Measurements from ENCODE around the gene PDSS2.

Gene PDSS2

DNA sequence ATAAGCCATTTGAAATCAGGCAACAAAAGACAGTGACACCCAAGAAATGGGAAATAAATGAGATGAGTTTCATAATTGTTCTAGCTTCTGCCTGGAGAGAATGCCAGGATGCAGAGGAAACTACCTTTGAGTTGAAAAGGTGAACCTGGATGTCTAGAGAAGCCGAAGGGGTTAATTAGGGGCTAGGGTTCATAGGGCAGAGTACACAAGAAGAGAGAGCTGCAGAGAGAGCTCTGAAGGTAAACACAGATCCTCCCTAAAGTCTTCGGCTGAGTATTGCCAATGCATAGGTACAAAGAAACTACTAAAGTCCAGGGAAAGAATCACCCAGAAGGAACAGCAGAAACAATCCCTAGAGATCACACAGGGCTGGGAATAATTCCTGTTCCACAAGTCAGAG is 224.4 kb downstream of the PDSS2 start:
- no peaks in the 10 kb centered on the region for H3K36me3 ChIP-seq (ENCODE audit: insufficient read depth, low read length)
- no peak overlapping the region for H3K27ac ChIP-seq (ENCODE audit: low read depth, low read length)

GRCh38 chr6:107231243-107231642 is 228.1 kb downstream of the PDSS2 start:
- H3K9ac ChIP-seq (ENCODE audit: low read depth, low read length), result no peak overlapping the region
- WGBS, result 90% methylated on average over 3 of the region's 3 CpGs
- no peaks in the 10 kb centered on the region for H3K9me3 ChIP-seq (ENCODE audit: insufficient read depth, low read depth, low read length)
- H3K27ac ChIP-seq (ENCODE audit: low read depth, low read length), result no peak overlapping the region
- no peaks in the 10 kb centered on the region for H3K36me3 ChIP-seq (ENCODE audit: insufficient read depth, low read length)
- no peaks in the 10 kb centered on the region for H3K27me3 ChIP-seq (ENCODE audit: insufficient read depth, low read length)
- peaks cover 3% of the 10 kb centered on the region; the same call in 1 of the 2 replicates for H3K4me1 ChIP-seq (ENCODE audit: insufficient read depth, low read length)
- H3K4me3 ChIP-seq (ENCODE audit: low read length), result no peak overlapping the region

More for the DNA sequence above, 224.4 kb downstream of the PDSS2 start:
- H3K9ac ChIP-seq (ENCODE audit: low read depth, low read length), result no peak overlapping the region
- 91% methylated on average over 2 of the region's 2 CpGs for WGBS
- H3K9me3 ChIP-seq (ENCODE audit: insufficient read depth, low read depth, low read length), result no peaks in the 10 kb centered on the region
- no peaks in the 10 kb centered on the region for H3K27me3 ChIP-seq (ENCODE audit: insufficient read depth, low read length)
- peaks cover 3% of the 10 kb centered on the region; the same call in 1 of the 2 replicates for H3K4me1 ChIP-seq (ENCODE audit: insufficient read depth, low read length)
- no peak overlapping the region for H3K4me3 ChIP-seq (ENCODE audit: low read length)

DNA sequence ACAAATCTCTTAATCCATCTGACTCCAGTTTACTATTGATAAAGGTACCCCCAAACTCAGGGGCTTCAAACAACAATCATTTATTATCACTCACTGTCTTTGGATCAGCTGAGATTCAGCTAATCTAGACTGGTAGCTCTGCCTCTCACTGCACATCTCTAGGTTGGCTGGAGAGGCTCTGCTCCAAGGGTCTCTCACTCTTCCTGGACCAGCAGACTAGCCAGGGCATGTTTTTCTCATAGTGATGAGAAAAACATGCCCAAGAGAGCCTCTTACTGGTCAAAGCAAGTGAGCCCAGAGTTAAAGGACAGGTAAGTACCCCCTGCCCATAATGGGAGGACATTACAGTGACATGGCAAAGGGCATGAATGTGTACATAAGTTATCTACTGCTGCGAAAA is 228.9 kb downstream of the PDSS2 start:
- H3K4me3 ChIP-seq (ENCODE audit: low read length), result no peak overlapping the region
- no peak overlapping the region for H3K9ac ChIP-seq (ENCODE audit: low read depth, low read length)
- no peaks in the 10 kb centered on the region for H3K9me3 ChIP-seq (ENCODE audit: insufficient read depth, low read depth, low read length)
- no peak overlapping the region for H3K27ac ChIP-seq (ENCODE audit: low read depth, low read length)
- 86% methylated on average over 1 of the region's 1 CpG for WGBS
- no peaks in the 10 kb centered on the region for H3K36me3 ChIP-seq (ENCODE audit: insufficient read depth, low read length)
- no peaks in the 10 kb centered on the region for H3K27me3 ChIP-seq (ENCODE audit: insufficient read depth, low read length)
- H3K4me1 ChIP-seq (ENCODE audit: insufficient read depth, low read length), result peaks cover 3% of the 10 kb centered on the region; the same call in 1 of the 2 replicates

DNA sequence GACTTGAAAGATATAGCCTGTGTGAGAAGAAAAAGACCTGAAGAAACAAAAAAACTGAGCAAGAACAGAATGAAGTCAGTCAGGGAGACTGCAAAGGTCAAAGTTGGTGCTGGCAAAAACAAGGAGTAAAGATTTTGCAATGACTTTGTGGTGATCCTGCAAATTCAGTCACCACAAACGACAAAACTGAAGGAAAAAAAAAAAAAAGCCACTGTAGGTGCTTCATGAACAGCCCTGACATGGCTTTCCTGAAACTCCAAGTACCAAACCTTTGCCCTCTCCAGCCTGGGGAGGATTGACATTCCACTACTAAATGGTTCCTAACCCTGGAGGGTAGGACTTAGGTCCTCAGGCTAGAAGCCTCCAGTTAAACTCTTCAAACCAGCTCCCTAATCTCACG is 229.3 kb downstream of the PDSS2 start:
- Histone ChIP-seq H3K36me3 (ENCODE audit: insufficient read depth, low read length) (no peaks in the 10 kb centered on the region), H3K9me3 (ENCODE audit: insufficient read depth, low read depth, low read length) (no peaks in the 10 kb centered on the region), H3K27me3 (ENCODE audit: insufficient read depth, low read length) (no peaks in the 10 kb centered on the region), H3K9ac (ENCODE audit: low read depth, low read length) (no peak overlapping the region), H3K4me3 (ENCODE audit: low read length) (no peak overlapping the region), H3K27ac (ENCODE audit: low read depth, low read length) (no peak overlapping the region), H3K4me1 (ENCODE audit: insufficient read depth, low read length) (peaks cover 3% of the 10 kb centered on the region; the same call in 1 of the 2 replicates)
- 79% methylated on average over 2 of the region's 2 CpGs for WGBS

DNA sequence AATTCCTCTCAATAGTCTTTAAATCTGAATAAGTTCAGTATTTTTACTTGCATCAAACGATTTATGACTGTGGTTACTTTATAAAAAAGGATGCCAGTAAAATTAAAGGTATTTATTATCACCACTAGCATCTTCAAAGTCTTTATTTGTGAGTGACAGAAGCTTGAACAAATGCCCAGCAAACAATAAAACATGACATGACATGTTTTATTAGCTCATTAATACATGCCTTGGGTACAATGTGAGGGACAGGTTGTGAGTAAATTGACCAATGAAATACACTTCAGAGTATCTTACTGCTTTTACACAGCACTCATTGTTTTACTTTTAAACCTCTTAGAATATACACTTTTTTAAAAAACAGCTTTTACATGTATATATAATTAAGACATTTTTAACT is 230.6 kb downstream of the PDSS2 start:
- H3K36me3 ChIP-seq (ENCODE audit: insufficient read depth, low read length), result no peaks in the 10 kb centered on the region
- no CpG with 5 or more reads among the region's 1 CpG for WGBS
- H3K4me1 ChIP-seq (ENCODE audit: insufficient read depth, low read length), result peaks cover 3% of the 10 kb centered on the region; the same call in 1 of the 2 replicates
- no peak overlapping the region for H3K27ac ChIP-seq (ENCODE audit: low read depth, low read length)
- no peak overlapping the region for H3K4me3 ChIP-seq (ENCODE audit: low read length)
- no peak overlapping the region for H3K9ac ChIP-seq (ENCODE audit: low read depth, low read length)
- no peaks in the 10 kb centered on the region for H3K27me3 ChIP-seq (ENCODE audit: insufficient read depth, low read length)
- no peaks in the 10 kb centered on the region for H3K9me3 ChIP-seq (ENCODE audit: insufficient read depth, low read depth, low read length)

GRCh38 chr6:107221519-107221918 is 237.8 kb downstream of the PDSS2 start:
- Histone ChIP-seq H3K4me3 (ENCODE audit: low read length) (no peak overlapping the region), H3K27me3 (ENCODE audit: insufficient read depth, low read length) (no peaks in the 10 kb centered on the region), H3K4me1 (ENCODE audit: insufficient read depth, low read length) (no peaks in the 10 kb centered on the region), H3K9me3 (ENCODE audit: insufficient read depth, low read depth, low read length) (no peaks in the 10 kb centered on the region), H3K36me3 (ENCODE audit: insufficient read depth, low read length) (no peaks in the 10 kb centered on the region), H3K27ac (ENCODE audit: low read depth, low read length) (no peak overlapping the region), H3K9ac (ENCODE audit: low read depth, low read length) (no peak overlapping the region)
- 100% methylated on average over 2 of the region's 2 CpGs for WGBS

DNA sequence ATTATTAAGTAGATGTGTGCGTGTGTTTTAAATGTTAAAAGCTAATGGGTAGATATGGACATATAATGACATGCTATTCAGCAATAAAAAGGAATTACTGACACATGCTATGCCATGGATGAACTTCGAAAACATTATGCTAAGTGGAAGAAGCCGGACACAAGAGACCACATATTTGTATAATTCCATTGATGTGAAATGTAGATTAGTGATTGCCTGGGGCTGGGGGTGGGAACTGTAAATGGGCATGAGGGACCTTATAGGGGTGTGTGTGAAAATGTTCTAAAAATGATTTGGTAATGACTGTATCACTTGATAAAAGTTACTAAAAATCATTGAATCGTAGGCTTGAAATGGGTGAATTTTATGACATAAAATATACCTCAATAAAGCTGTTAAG is 239.5 kb downstream of the PDSS2 start:
- Histone ChIP-seq H3K4me1 (ENCODE audit: insufficient read depth, low read length) (no peaks in the 10 kb centered on the region), H3K4me3 (ENCODE audit: low read length) (no peak overlapping the region), H3K9me3 (ENCODE audit: insufficient read depth, low read depth, low read length) (no peaks in the 10 kb centered on the region), H3K27ac (ENCODE audit: low read depth, low read length) (no peak overlapping the region), H3K9ac (ENCODE audit: low read depth, low read length) (no peak overlapping the region), H3K27me3 (ENCODE audit: insufficient read depth, low read length) (no peaks in the 10 kb centered on the region), H3K36me3 (ENCODE audit: insufficient read depth, low read length) (no peaks in the 10 kb centered on the region)
- WGBS, result 98% methylated on average over 3 of the region's 4 CpGs

GRCh38 chr6:107218142-107218541 is 241.2 kb downstream of the PDSS2 start:
- H3K27ac ChIP-seq (ENCODE audit: low read depth, low read length), result no peak overlapping the region
- no peaks in the 10 kb centered on the region for H3K36me3 ChIP-seq (ENCODE audit: insufficient read depth, low read length)
- H3K4me1 ChIP-seq (ENCODE audit: insufficient read depth, low read length), result no peaks in the 10 kb centered on the region
- H3K9me3 ChIP-seq (ENCODE audit: insufficient read depth, low read depth, low read length), result no peaks in the 10 kb centered on the region
- no peaks in the 10 kb centered on the region for H3K27me3 ChIP-seq (ENCODE audit: insufficient read depth, low read length)
- H3K4me3 ChIP-seq (ENCODE audit: low read length), result no peak overlapping the region
- WGBS, result 50% methylated on average over 2 of the region's 2 CpGs
- H3K9ac ChIP-seq (ENCODE audit: low read depth, low read length), result no peak overlapping the region

DNA sequence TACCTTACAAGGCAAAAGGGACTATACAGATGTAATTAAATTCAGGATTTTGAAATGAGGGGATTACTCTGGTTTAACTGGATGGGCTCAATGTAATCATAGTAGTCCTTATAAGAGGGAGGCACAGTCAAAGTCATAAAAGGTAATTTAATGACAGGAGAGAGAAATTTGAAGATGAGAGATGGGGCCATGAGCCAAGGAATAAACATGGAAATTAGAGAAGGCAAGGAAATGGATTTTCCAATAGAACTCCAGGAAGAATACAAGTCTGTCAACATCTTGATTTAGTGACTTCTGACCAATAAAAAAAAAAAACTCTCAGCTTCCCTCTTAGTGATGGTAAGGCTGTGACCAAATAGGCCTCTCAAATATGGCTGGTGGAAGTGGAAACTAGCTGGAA is 242.1 kb downstream of the PDSS2 start:
- no peak overlapping the region for H3K9ac ChIP-seq (ENCODE audit: low read depth, low read length)
- peaks cover 2% of the 10 kb centered on the region; the same call in 1 of the 2 replicates for H3K4me1 ChIP-seq (ENCODE audit: insufficient read depth, low read length)
- no peak overlapping the region for H3K27ac ChIP-seq (ENCODE audit: low read depth, low read length)
- no peaks in the 10 kb centered on the region for H3K27me3 ChIP-seq (ENCODE audit: insufficient read depth, low read length)
- no peak overlapping the region for H3K4me3 ChIP-seq (ENCODE audit: low read length)
- no peaks in the 10 kb centered on the region for H3K9me3 ChIP-seq (ENCODE audit: insufficient read depth, low read depth, low read length)
- H3K36me3 ChIP-seq (ENCODE audit: insufficient read depth, low read length), result no peaks in the 10 kb centered on the region

- H3K9ac ChIP-seq (ENCODE audit: low read depth, low read length), result no peak overlapping the region
- WGBS, result 83% methylated on average over 8 of the region's 8 CpGs
- H3K4me3 ChIP-seq (ENCODE audit: low read length), result no peak overlapping the region
- peaks cover 4% of the 10 kb centered on the region; the same call in 1 of the 2 replicates for H3K4me1 ChIP-seq (ENCODE audit: insufficient read depth, low read length)
- no peaks in the 10 kb centered on the region for H3K9me3 ChIP-seq (ENCODE audit: insufficient read depth, low read depth, low read length)
- no peak overlapping the region for H3K27ac ChIP-seq (ENCODE audit: low read depth, low read length)
- H3K27me3 ChIP-seq (ENCODE audit: insufficient read depth, low read length), result no peaks in the 10 kb centered on the region
- H3K36me3 ChIP-seq (ENCODE audit: insufficient read depth, low read length), result no peaks in the 10 kb centered on the region
Observed at GRCh38 chr6:107216197-107216933, 243.0 kb downstream of the PDSS2 start.

DNA sequence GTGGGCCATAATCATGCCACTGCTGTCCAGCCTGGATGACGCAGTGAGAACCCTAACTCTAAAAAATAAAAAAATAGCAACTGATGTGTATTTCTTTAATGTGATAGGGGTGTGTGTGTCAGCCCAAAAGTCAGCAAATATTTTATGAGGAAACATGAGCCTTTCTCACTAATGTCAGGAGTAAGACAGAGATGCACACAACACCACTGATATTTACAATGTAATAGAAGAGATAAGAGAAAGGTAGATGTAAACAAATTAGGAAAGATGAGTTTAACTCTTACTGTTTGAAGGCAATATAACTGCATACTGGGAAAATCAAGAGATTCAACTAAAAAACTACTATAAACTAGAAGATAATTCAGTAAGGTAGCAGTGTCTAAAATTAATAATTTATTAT is 244.0 kb downstream of the PDSS2 start:
- WGBS, result 80% methylated on average over 1 of the region's 1 CpG
- H3K27me3 ChIP-seq (ENCODE audit: insufficient read depth, low read length), result no peaks in the 10 kb centered on the region
- H3K9ac ChIP-seq (ENCODE audit: low read depth, low read length), result no peak overlapping the region
- H3K36me3 ChIP-seq (ENCODE audit: insufficient read depth, low read length), result no peaks in the 10 kb centered on the region
- H3K4me3 ChIP-seq (ENCODE audit: low read length), result no peak overlapping the region
- no peak overlapping the region for H3K27ac ChIP-seq (ENCODE audit: low read depth, low read length)
- no peaks in the 10 kb centered on the region for H3K9me3 ChIP-seq (ENCODE audit: insufficient read depth, low read depth, low read length)
- peaks cover 6% of the 10 kb centered on the region for H3K4me1 ChIP-seq (ENCODE audit: insufficient read depth, low read length)

DNA sequence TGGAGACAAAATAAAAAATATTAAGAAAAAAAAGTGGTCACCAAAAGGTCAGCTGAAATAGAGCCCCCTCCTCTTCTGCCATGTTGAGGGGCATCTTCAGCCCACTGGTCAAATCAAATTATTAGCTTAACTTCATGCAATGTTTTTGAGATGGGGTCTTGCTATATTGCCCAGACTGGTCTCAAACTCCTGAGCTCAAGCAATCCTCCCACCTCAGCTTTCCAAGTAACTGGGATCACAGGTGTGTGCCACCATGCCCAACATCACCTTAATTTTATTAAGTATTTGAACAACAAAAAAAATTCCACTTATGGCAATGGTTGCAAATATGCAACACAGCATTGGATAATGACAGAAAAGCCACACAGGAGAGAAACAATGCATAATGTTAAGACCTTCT is 244.7 kb downstream of the PDSS2 start:
- Histone ChIP-seq H3K27ac (ENCODE audit: low read depth, low read length) (no peak overlapping the region), H3K4me3 (ENCODE audit: low read length) (no peak overlapping the region), H3K9me3 (ENCODE audit: insufficient read depth, low read depth, low read length) (no peaks in the 10 kb centered on the region), H3K4me1 (ENCODE audit: insufficient read depth, low read length) (peaks cover 13% of the 10 kb centered on the region), H3K9ac (ENCODE audit: low read depth, low read length) (no peak overlapping the region), H3K36me3 (ENCODE audit: insufficient read depth, low read length) (no peaks in the 10 kb centered on the region), H3K27me3 (ENCODE audit: insufficient read depth, low read length) (no peaks in the 10 kb centered on the region)

Data from HUES64 (cell line).